Muscle layer of colon (tissue), 2 donors: ENCODE data around the gene ALG2.
"Not testable (repeated sequence)": the region's sequence is repeated elsewhere in the genome, so short reads cannot be mapped to it uniquely, and the experiment has no call there.

Experiments
- H3K27ac ChIP-seq: one replicate; pipeline ENCODE4 v1.7.0; 2013; ENCODE audit warnings: low read depth, mild to moderate bottlenecking, low read length, moderate library complexity
- H3K27me3 ChIP-seq, 2 donors: one replicate each; pipeline ENCODE4 v1.7.0; 2013; ENCODE audit warnings: low read length in 2 of 2, mild to moderate bottlenecking in 2 of 2; ENCODE audit not compliant: insufficient read depth in 2 of 2, control insufficient read depth in 1 of 2
- H3K36me3 ChIP-seq: one replicate; pipeline ENCODE4 v1.7.0; 2013; ENCODE audit warnings: mild to moderate bottlenecking, low read length; ENCODE audit not compliant: insufficient read depth
- H3K4me1 ChIP-seq: one replicate; pipeline ENCODE4 v1.7.0; 2013; ENCODE audit warnings: mild to moderate bottlenecking, low read length; ENCODE audit not compliant: insufficient read depth
- H3K4me3 ChIP-seq, 2 donors: one replicate each; pipeline ENCODE4 v1.7.0; 2013; ENCODE audit warnings: low read length in 2 of 2, low read depth in 1 of 2, mild to moderate bottlenecking in 1 of 2, moderate library complexity in 1 of 2
- H3K9ac ChIP-seq: one replicate; pipeline ENCODE4 v1.7.0; 2013; ENCODE audit warnings: low read length
- H3K9me3 ChIP-seq: one replicate; pipeline ENCODE4 v1.7.0; 2013; ENCODE audit warnings: mild to moderate bottlenecking, low read length
- donor health status: abdominal sarcoma.
- donor health status: Adenocarcinoma of cecum.

The ALG2 gene

GRCh38 chr9:99213197-99213596 is 8.5 kb downstream of the ALG2 start:
- Histone ChIP-seq H3K9me3 (no peaks in the 10 kb centered on the region), H3K27me3 (no peaks in the 10 kb centered on the region), H3K4me3 (no peak overlapping the region), H3K9ac (no peak overlapping the region), H3K27ac (no peak overlapping the region), H3K4me1 (no peaks in the 10 kb centered on the region), H3K36me3 (peaks cover 14% of the 10 kb centered on the region)

- Histone ChIP-seq H3K36me3 (peaks cover 7% of the 10 kb centered on the region), H3K4me1 (no peaks in the 10 kb centered on the region), H3K9ac (no peak overlapping the region), H3K9me3 (no peaks in the 10 kb centered on the region), H3K4me3 (no peak overlapping the region), H3K27ac (no peak overlapping the region), H3K27me3 (no peaks in the 10 kb centered on the region)
Measured at GRCh38 chr9:99211746-99212145, 10.0 kb downstream of the ALG2 start.

- Histone ChIP-seq H3K4me3 (no peak overlapping the region), H3K4me1 (no peaks in the 10 kb centered on the region), H3K27ac (no peak overlapping the region), H3K27me3 (no peaks in the 10 kb centered on the region), H3K9ac (no peak overlapping the region), H3K36me3 (peaks cover 6% of the 10 kb centered on the region), H3K9me3 (no peaks in the 10 kb centered on the region)
Measured at GRCh38 chr9:99210572-99210971, 11.2 kb downstream of the ALG2 start.

- no peaks in the 10 kb centered on the region for H3K36me3 ChIP-seq
- no peaks in the 10 kb centered on the region for H3K4me1 ChIP-seq
- no peak overlapping the region for H3K27ac ChIP-seq
- no peaks in the 10 kb centered on the region for H3K27me3 ChIP-seq
- no peak overlapping the region for H3K4me3 ChIP-seq
- no peak overlapping the region for H3K9ac ChIP-seq
- no peaks in the 10 kb centered on the region for H3K9me3 ChIP-seq
Measured at GRCh38 chr9:99201603-99202002, 20.1 kb downstream of the ALG2 start.

GRCh38 chr9:99199938-99200539 is 21.7 kb downstream of the ALG2 start:
- Histone ChIP-seq H3K4me1 (no peaks in the 10 kb centered on the region), H3K36me3 (no peaks in the 10 kb centered on the region), H3K4me3 (no peak overlapping the region), H3K9ac (no peak overlapping the region), H3K27ac (no peak overlapping the region), H3K27me3 (no peaks in the 10 kb centered on the region), H3K9me3 (no peaks in the 10 kb centered on the region)

GRCh38 chr9:99197987-99198386 is 23.8 kb downstream of the ALG2 start:
- Histone ChIP-seq H3K27me3 (no peaks in the 10 kb centered on the region), H3K4me3 (no peak overlapping the region), H3K27ac (no peak overlapping the region), H3K9me3 (no peaks in the 10 kb centered on the region), H3K4me1 (no peaks in the 10 kb centered on the region), H3K9ac (no peak overlapping the region), H3K36me3 (no peaks in the 10 kb centered on the region)

GRCh38 chr9:99197124-99197630 is 24.6 kb downstream of the ALG2 start:
- Histone ChIP-seq H3K27ac (no peak overlapping the region), H3K9ac (no peak overlapping the region), H3K9me3 (no peaks in the 10 kb centered on the region), H3K4me3 (no peak overlapping the region), H3K27me3 (no peaks in the 10 kb centered on the region), H3K4me1 (no peaks in the 10 kb centered on the region), H3K36me3 (no peaks in the 10 kb centered on the region)

- not testable (repeated sequence) for H3K36me3 ChIP-seq, H3K27ac ChIP-seq, H3K27me3 ChIP-seq, H3K4me1 ChIP-seq, H3K4me3 ChIP-seq, H3K9me3 ChIP-seq, H3K9ac ChIP-seq
Measured at GRCh38 chr9:99196484-99196883, 25.3 kb downstream of the ALG2 start.

GRCh38 chr9:99193466-99193821 is 28.3 kb downstream of the ALG2 start:
- Histone ChIP-seq H3K27ac (no peak overlapping the region), H3K9ac (no peak overlapping the region), H3K9me3 (no peaks in the 10 kb centered on the region), H3K4me3 (no peak overlapping the region), H3K4me1 (no peaks in the 10 kb centered on the region), H3K36me3 (no peaks in the 10 kb centered on the region), H3K27me3 (no peaks in the 10 kb centered on the region)

- Histone ChIP-seq H3K4me1 (no peaks in the 10 kb centered on the region), H3K9ac (no peak overlapping the region), H3K9me3 (no peaks in the 10 kb centered on the region), H3K4me3 (no peak overlapping the region), H3K27me3 (no peaks in the 10 kb centered on the region), H3K36me3 (no peaks in the 10 kb centered on the region), H3K27ac (no peak overlapping the region)
Measured at GRCh38 chr9:99192786-99193465, 28.8 kb downstream of the ALG2 start.

GRCh38 chr9:99190597-99191283 is 31.0 kb downstream of the ALG2 start:
- Histone ChIP-seq H3K9me3 (no peaks in the 10 kb centered on the region), H3K4me3 (no peak overlapping the region), H3K27me3 (no peaks in the 10 kb centered on the region), H3K27ac (no peak overlapping the region), H3K9ac (no peak overlapping the region), H3K36me3 (no peaks in the 10 kb centered on the region), H3K4me1 (no peaks in the 10 kb centered on the region)
